ENCODE results near the gene MACROD2.

DNA sequence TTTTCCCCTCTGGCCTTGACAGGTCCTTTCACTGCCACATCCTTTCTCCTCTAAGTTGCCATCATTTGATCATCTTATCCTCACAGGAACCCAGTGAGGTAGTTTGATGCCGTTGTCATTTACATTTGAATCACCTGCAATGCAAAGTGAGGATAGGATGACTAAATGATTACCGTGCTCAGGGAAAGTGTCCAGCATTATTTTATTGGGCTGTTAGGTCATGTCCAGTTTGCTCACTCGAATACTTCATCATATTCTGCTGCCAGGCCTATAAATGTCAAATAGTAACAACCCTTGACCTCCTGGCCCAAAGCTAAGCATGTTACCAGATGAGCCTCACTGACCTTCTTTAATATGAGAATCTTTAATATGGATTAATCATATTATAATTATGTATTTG lies 1410.8 kb downstream of the MACROD2 start:
- TF ChIP-seq, protein P1, sequence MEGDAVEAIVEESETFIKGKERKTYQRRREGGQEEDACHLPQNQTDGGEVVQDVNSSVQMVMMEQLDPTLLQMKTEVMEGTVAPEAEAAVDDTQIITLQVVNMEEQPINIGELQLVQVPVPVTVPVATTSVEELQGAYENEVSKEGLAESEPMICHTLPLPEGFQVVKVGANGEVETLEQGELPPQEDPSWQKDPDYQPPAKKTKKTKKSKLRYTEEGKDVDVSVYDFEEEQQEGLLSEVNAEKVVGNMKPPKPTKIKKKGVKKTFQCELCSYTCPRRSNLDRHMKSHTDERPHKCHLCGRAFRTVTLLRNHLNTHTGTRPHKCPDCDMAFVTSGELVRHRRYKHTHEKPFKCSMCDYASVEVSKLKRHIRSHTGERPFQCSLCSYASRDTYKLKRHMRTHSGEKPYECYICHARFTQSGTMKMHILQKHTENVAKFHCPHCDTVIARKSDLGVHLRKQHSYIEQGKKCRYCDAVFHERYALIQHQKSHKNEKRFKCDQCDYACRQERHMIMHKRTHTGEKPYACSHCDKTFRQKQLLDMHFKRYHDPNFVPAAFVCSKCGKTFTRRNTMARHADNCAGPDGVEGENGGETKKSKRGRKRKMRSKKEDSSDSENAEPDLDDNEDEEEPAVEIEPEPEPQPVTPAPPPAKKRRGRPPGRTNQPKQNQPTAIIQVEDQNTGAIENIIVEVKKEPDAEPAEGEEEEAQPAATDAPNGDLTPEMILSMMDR (IDR thresholded peaks at IDR 0.05; ENCODE audit: insufficient read depth, low read length, poor library complexity, severe bottlenecking), result no peak
- no peak for TF ChIP-seq EZH2phosphoT487 (conservative IDR thresholded peaks at IDR 0.05; ENCODE audit: low read length)
